ENCODE measurements around the gene MDM2.

- TF ChIP-seq EP300 (IDR thresholded peaks at IDR 0.05; ENCODE audit: borderline replicate concordance) (no peak), TAF1 (IDR thresholded peaks at IDR 0.05; ENCODE audit: low read depth) (no peak), RAD21 (IDR thresholded peaks at IDR 0.05; ENCODE audit: low read depth) (no peak), REST (IDR thresholded peaks at IDR 0.05; ENCODE audit: low read depth) (no peak), CREB1 (IDR thresholded peaks at IDR 0.05; ENCODE audit: low read depth) (no peak), FOXM1 (IDR thresholded peaks at IDR 0.05; ENCODE audit: borderline replicate concordance, low read depth) (no peak), MAX (IDR thresholded peaks at IDR 0.05) (no peak)
- TF ChIP-seq, protein P1, sequence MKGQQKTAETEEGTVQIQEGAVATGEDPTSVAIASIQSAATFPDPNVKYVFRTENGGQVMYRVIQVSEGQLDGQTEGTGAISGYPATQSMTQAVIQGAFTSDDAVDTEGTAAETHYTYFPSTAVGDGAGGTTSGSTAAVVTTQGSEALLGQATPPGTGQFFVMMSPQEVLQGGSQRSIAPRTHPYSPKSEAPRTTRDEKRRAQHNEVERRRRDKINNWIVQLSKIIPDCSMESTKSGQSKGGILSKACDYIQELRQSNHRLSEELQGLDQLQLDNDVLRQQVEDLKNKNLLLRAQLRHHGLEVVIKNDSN (IDR thresholded peaks at IDR 0.05) = no peak
Observed at GRCh38 chr12:68873316-68873715, 65.3 kb downstream of the MDM2 start.
